ENCODE measurements around the gene TTLL10. TPM values are rescaled to one million over a fixed set of nuclear protein-coding genes. Genes with fewer than 3 reads are reported as not detected.

The TTLL10 gene
- polyA plus RNA-seq, 1 donor = 0.64 TPM

- no CpG with 5 or more reads among the region's 74 CpGs for WGBS (ENCODE audit: insufficient coverage, low lambda C conversion rate)
- Histone ChIP-seq H3K4me1 (ENCODE audit: control insufficient read depth, insufficient read depth, low read length) (no peaks in the 10 kb centered on the region), H3K36me3 (ENCODE audit: control insufficient read depth, insufficient read depth, low read length) (no peaks in the 10 kb centered on the region), H3K27me3 (ENCODE audit: control insufficient read depth, insufficient read depth, low read length) (peaks cover 29% of the 10 kb centered on the region), H3K27ac (ENCODE audit: low read length) (no peak within 1 kb of the TSS), H3K9me3 (ENCODE audit: control insufficient read depth, low read depth, low read length) (peaks cover 5% of the 10 kb centered on the region), H3K4me3 (ENCODE audit: low read length) (no peak within 1 kb of the TSS)
- peak in 1 of 2 donors; percentile 23 for DNase-seq
Observed at GRCh38 chr1:1246577-1247340, 73.1 kb downstream of the TTLL10 start, which contains the start of gene C1QTNF12. TSS of gene C1QTNF12 (minus strand) at chr1:1246722. CDS start at chr1:1246690, 32 bp downstream.

- WGBS (ENCODE audit: insufficient coverage, low lambda C conversion rate) = no CpG with 5 or more reads among the region's 25 CpGs
- no peaks in the 10 kb centered on the region for H3K4me1 ChIP-seq (ENCODE audit: control insufficient read depth, insufficient read depth, low read length)
- peaks cover 5% of the 10 kb centered on the region for H3K9me3 ChIP-seq (ENCODE audit: control insufficient read depth, low read depth, low read length)
- peaks cover 29% of the 10 kb centered on the region for H3K27me3 ChIP-seq (ENCODE audit: control insufficient read depth, insufficient read depth, low read length)
- no peak for DNase-seq
- no peak overlapping the region for H3K27ac ChIP-seq (ENCODE audit: low read length)
- no peak overlapping the region for H3K4me3 ChIP-seq (ENCODE audit: low read length)
- H3K36me3 ChIP-seq (ENCODE audit: control insufficient read depth, insufficient read depth, low read length) = peaks cover 1% of the 10 kb centered on the region
Observed at GRCh38 chr1:1247341-1247913, 73.7 kb downstream of the TTLL10 start.

Other genes with a start within 250 kb of the TTLL10 start
- 18.1 TPM for gene SAMD11, start 250.0 kb upstream of the TTLL10 start, polyA plus RNA-seq
- gene NOC2L, start 214.6 kb upstream of the TTLL10 start, polyA plus RNA-seq = 49.2 TPM
- gene KLHL17, start 213.3 kb upstream of the TTLL10 start, polyA plus RNA-seq = 6.8 TPM
- gene PLEKHN1, start 207.4 kb upstream of the TTLL10 start, polyA plus RNA-seq = 0.49 TPM
- 0.22 TPM for gene PERM1, start 191.8 kb upstream of the TTLL10 start, polyA plus RNA-seq
- 10.7 TPM for gene HES4, start 173.8 kb upstream of the TTLL10 start, polyA plus RNA-seq
- 26.0 TPM for gene ISG15, start 160.4 kb upstream of the TTLL10 start, polyA plus RNA-seq
- gene AGRN, start 153.8 kb upstream of the TTLL10 start, polyA plus RNA-seq = 116 TPM
- gene RNF223, start 99.6 kb upstream of the TTLL10 start, polyA plus RNA-seq = 0.06 TPM
- 9.4 TPM for gene C1orf159, start 57.8 kb upstream of the TTLL10 start, polyA plus RNA-seq
- gene TNFRSF18, start 32.7 kb downstream of the TTLL10 start, polyA plus RNA-seq = 0.49 TPM
- gene TNFRSF4, start 40.3 kb downstream of the TTLL10 start, polyA plus RNA-seq = 1.1 TPM
- gene SDF4, start 58.1 kb downstream of the TTLL10 start, polyA plus RNA-seq = 174 TPM
- gene B3GALT6, start 58.4 kb downstream of the TTLL10 start, polyA plus RNA-seq = 16.1 TPM
- gene C1QTNF12, start 72.8 kb downstream of the TTLL10 start, polyA plus RNA-seq = 50.5 TPM
- gene UBE2J2, start 100.0 kb downstream of the TTLL10 start, polyA plus RNA-seq = 52.9 TPM
- 18.7 TPM for gene SCNN1D, start 106.6 kb downstream of the TTLL10 start, polyA plus RNA-seq
- gene ACAP3, start 134.1 kb downstream of the TTLL10 start, polyA plus RNA-seq = 67.7 TPM
- 14.5 TPM for gene PUSL1, start 134.7 kb downstream of the TTLL10 start, polyA plus RNA-seq
- gene INTS11, start 150.8 kb downstream of the TTLL10 start, polyA plus RNA-seq = 147 TPM
- 17.7 TPM for gene CPTP, start 150.9 kb downstream of the TTLL10 start, polyA plus RNA-seq
- gene TAS1R3, start 157.4 kb downstream of the TTLL10 start, polyA plus RNA-seq = 0.69 TPM
- 45.4 TPM for gene DVL1, start 175.5 kb downstream of the TTLL10 start, polyA plus RNA-seq
- 346 TPM for gene MXRA8, start 184.7 kb downstream of the TTLL10 start, polyA plus RNA-seq
- 88.4 TPM for gene AURKAIP1, start 201.3 kb downstream of the TTLL10 start, polyA plus RNA-seq
- 285 TPM for gene CCNL2, start 225.5 kb downstream of the TTLL10 start, polyA plus RNA-seq
- gene MRPL20, start 233.4 kb downstream of the TTLL10 start, polyA plus RNA-seq = 135 TPM
- gene ANKRD65, start 247.4 kb downstream of the TTLL10 start, polyA plus RNA-seq = 2.6 TPM

Data from large intestine (tissue), 3 donors.